ENCODE data around the gene ROCK2.

Gene ROCK2

GRCh38 chr2:11132036-11132671 lies 212.3 kb downstream of the ROCK2 start:
- TF ChIP-seq, protein P1, sequence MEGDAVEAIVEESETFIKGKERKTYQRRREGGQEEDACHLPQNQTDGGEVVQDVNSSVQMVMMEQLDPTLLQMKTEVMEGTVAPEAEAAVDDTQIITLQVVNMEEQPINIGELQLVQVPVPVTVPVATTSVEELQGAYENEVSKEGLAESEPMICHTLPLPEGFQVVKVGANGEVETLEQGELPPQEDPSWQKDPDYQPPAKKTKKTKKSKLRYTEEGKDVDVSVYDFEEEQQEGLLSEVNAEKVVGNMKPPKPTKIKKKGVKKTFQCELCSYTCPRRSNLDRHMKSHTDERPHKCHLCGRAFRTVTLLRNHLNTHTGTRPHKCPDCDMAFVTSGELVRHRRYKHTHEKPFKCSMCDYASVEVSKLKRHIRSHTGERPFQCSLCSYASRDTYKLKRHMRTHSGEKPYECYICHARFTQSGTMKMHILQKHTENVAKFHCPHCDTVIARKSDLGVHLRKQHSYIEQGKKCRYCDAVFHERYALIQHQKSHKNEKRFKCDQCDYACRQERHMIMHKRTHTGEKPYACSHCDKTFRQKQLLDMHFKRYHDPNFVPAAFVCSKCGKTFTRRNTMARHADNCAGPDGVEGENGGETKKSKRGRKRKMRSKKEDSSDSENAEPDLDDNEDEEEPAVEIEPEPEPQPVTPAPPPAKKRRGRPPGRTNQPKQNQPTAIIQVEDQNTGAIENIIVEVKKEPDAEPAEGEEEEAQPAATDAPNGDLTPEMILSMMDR (IDR thresholded peaks at IDR 0.05): no peak
- Histone ChIP-seq H3K27ac (no peak overlapping the region), H3K4me3 (peak overlapping the region; percentile 83)
- DNase-seq (ENCODE audit: low spot score): no peak

DNA sequence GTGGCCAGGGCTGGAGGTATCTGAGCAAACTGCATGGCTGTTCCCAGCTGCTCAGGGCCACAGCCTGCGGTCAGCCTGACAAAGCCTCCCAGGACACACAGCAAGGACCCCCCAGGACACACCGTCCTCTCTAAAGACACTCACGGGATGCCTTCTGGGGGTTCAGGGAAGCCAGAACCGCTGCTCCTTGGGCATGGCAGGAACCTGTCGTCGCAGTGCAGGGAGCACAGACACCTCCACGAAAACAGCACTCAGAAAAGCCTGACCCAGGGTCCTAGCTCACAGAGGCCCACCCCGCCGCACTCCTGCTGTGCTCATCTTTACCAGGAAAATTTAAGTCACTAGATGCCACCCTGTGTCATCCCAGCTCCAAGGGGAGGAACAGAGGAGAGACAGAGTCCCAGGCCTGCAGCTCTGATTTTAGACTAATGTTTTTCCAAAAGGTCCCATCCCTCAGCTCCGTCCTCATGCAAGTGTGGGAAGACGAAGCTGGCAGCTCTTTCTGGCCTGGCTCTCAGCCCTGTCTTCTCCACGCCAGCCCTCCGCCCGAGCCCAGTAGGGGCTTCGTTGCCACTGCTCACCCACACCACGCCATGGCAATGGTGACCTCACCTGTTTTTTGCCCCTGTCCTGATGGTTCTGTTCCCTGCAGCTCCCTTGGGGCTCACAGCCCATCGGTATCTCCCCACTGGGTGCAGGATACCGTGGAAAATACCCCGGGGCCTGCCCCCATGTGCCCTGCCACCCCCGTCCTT lies 213.1 kb downstream of the ROCK2 start:
- Histone ChIP-seq H3K27ac (no peak overlapping the region), H3K4me3 (no peak overlapping the region)
- TF ChIP-seq, protein P1 (IDR thresholded peaks at IDR 0.05): no peak
- no peak for DNase-seq (ENCODE audit: low spot score)

Data from coronary artery (tissue), 2 donors.